ENCODE data around the gene SHISA8.

SHISA8 gene

DNA sequence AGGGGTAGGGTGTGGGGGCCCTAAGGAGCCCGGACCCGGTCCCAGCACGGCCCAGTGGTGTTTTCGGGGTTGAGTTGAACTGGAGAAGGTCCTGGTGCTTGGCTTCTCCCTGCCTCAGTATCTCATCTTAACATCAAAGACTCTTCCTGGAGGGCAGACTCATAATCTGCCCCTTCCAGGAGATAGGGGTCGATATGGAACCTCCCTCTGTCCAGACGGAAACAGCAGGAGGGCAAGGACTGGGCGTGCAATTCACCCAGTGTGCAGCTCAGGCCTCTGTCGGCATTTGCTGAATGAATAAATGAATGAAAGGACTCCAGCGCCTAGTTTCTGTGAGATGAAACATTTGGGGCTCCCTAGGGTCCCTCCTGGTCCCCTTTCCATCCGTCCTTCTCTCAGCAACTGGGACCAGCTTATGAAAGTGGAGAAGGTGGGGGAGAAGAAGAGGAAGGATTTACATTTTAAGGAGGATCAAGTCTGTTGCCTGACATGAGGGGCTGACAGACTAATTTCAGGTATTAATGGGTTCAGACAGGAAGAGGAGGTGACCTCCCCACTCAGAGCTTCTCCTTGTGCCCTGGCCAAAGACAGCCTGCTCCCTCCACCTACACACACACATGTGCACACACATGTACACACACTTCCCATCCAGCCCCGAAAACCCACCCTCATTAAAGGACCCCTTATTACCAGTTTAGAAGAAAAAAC, 1.1 kb upstream of the SHISA8 start:
- CTCF ChIA-PET: interaction anchor here (0.7 to 1.4 kb wide), 3 partner anchors 10 to 219 kb away, joined by 3 to 6 read pairs (median 4); no protein-coding TSS in a partner anchor
- no peak for TF ChIP-seq BHLHE40 (IDR thresholded peaks at IDR 0.05; ENCODE audit: borderline replicate concordance)
- TF ChIP-seq ARNT (IDR thresholded peaks at IDR 0.05): no peak
- no peak for TF ChIP-seq ZNF384 (IDR thresholded peaks at IDR 0.05)
- TF ChIP-seq FOXA1 (IDR thresholded peaks at IDR 0.05): no peak
- no peak for TF ChIP-seq FOXM1 (IDR thresholded peaks at IDR 0.05; ENCODE audit: borderline replicate concordance)
- no peak for TF ChIP-seq SUZ12 (IDR thresholded peaks at IDR 0.05)
- no peak for TF ChIP-seq HDGF (IDR thresholded peaks at IDR 0.05; ENCODE audit: borderline replicate concordance)
- TF ChIP-seq LEF1 (IDR thresholded peaks at IDR 0.05; ENCODE audit: borderline replicate concordance): no peak
- TF ChIP-seq NFRKB (IDR thresholded peaks at IDR 0.05): no peak
- no peak for TF ChIP-seq FOXK2 (IDR thresholded peaks at IDR 0.05)
- TF ChIP-seq CTBP1 (IDR thresholded peaks at IDR 0.05; ENCODE audit: borderline replicate concordance): no peak
- no peak for TF ChIP-seq SP1 (IDR thresholded peaks at IDR 0.05)
- no peak for TF ChIP-seq L3MBTL2 (conservative IDR thresholded peaks at IDR 0.05)
- TF ChIP-seq, protein P1, sequence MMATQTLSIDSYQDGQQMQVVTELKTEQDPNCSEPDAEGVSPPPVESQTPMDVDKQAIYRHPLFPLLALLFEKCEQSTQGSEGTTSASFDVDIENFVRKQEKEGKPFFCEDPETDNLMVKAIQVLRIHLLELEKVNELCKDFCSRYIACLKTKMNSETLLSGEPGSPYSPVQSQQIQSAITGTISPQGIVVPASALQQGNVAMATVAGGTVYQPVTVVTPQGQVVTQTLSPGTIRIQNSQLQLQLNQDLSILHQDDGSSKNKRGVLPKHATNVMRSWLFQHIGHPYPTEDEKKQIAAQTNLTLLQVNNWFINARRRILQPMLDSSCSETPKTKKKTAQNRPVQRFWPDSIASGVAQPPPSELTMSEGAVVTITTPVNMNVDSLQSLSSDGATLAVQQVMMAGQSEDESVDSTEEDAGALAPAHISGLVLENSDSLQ (IDR thresholded peaks at IDR 0.05): no peak
- no peak for TF ChIP-seq TARDBP (IDR thresholded peaks at IDR 0.05)
- TF ChIP-seq ELF4 (IDR thresholded peaks at IDR 0.05): no peak
- DNase-seq (ENCODE audit: extremely low spot score): no peak
- POLR2A ChIA-PET: interaction anchor here (1.3 kb wide), 1 partner anchor 31 kb away, joined by 3 read pairs; the partner anchor contains the start of gene CENPM

DNA sequence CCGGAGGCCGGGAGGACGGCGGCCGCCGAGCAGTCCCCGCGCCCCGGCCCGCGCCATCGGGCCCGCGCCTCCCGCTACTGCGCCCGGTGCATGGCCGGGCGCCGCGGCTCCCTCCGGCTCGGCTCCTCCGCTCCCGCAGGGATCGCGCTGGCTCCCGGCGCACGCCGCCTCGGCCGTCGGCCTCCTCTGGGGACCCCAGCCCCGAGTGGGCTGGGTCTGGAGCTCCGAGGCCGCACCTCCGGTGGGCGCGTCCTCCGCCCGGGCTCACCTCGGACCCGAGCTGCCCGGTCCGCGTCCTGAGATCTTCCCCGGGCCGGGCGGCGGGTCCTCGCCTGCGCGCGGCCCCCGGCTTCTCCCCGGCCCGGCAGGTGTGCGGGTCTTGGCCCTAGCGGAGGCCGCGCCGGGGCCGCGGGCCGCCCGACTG, 251 bp downstream of the SHISA8 start:
- ChIA-PET POLR2A (interaction anchor here (1.0 to 1.1 kb wide), 2 partner anchors 9 to 52 kb away, joined by 3 to 4 read pairs; no protein-coding TSS in a partner anchor), CTCF (interaction anchor here (0.7 to 1.0 kb wide), 2 partner anchors 11 to 218 kb away, joined by 3 read pairs; no protein-coding TSS in a partner anchor)
- no peak for TF ChIP-seq SP1 (IDR thresholded peaks at IDR 0.05)
- no peak for TF ChIP-seq HDGF (IDR thresholded peaks at IDR 0.05; ENCODE audit: borderline replicate concordance)
- no peak for TF ChIP-seq FOXA1 (IDR thresholded peaks at IDR 0.05)
- TF ChIP-seq TARDBP (IDR thresholded peaks at IDR 0.05): no peak
- no peak for TF ChIP-seq NFRKB (IDR thresholded peaks at IDR 0.05)
- no peak for TF ChIP-seq ARNT (IDR thresholded peaks at IDR 0.05)
- no peak for TF ChIP-seq CTBP1 (IDR thresholded peaks at IDR 0.05; ENCODE audit: borderline replicate concordance)
- no peak for TF ChIP-seq LEF1 (IDR thresholded peaks at IDR 0.05; ENCODE audit: borderline replicate concordance)
- TF ChIP-seq, protein P1 (IDR thresholded peaks at IDR 0.05): no peak
- TF ChIP-seq FOXM1 (IDR thresholded peaks at IDR 0.05; ENCODE audit: borderline replicate concordance): no peak
- no peak for TF ChIP-seq ZNF384 (IDR thresholded peaks at IDR 0.05)
- no peak for TF ChIP-seq BHLHE40 (IDR thresholded peaks at IDR 0.05; ENCODE audit: borderline replicate concordance)
- TF ChIP-seq L3MBTL2 (conservative IDR thresholded peaks at IDR 0.05): no peak
- no peak for TF ChIP-seq FOXK2 (IDR thresholded peaks at IDR 0.05)
- no peak for TF ChIP-seq ELF4 (IDR thresholded peaks at IDR 0.05)
- TF ChIP-seq SUZ12 (IDR thresholded peaks at IDR 0.05): no peak
- peak; percentile 45 for DNase-seq (ENCODE audit: extremely low spot score)

DNA sequence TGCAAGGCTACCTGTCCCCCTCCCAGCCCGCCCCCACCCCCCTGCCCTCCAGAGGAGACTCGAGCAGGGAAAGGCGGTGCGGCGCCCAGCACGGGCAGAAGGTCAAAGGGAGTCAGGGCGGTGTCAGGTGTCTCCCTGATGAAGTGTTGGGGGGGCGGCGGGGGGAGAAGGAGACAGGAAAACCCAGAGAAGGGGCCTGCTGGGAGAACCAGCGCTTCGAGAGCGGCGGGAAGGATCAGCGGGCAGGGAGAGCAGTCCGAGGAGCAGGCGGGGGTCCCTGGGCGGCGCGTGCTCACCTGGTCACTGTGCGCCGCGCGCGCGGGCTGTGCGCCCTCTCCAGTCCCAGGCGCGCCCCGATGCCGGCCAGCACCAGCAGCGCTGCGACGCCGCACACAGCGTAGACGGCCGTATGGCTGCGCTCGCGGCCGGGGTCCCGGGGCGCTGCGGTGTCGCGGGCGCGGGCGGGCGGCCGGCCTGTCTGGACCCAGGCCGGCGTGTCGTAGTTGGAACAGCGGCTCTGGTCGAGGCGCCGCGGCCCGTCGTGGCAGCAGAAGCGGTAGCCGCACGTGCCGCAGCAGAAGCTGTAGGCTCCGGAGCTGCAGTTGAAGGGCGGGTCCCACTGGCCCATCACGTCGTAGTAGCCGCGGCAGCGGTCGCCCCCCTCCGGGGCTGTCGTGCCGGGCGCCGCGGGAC, 886 bp downstream of the SHISA8 start:
- no peak for TF ChIP-seq SUZ12 (IDR thresholded peaks at IDR 0.05)
- TF ChIP-seq HDGF (IDR thresholded peaks at IDR 0.05; ENCODE audit: borderline replicate concordance): no peak
- TF ChIP-seq, protein P1 (IDR thresholded peaks at IDR 0.05): no peak
- CTCF ChIA-PET: interaction anchor here (0.7 to 1.0 kb wide), 2 partner anchors 12 to 217 kb away, joined by 3 read pairs; no protein-coding TSS in a partner anchor
- no peak for DNase-seq (ENCODE audit: extremely low spot score)
- POLR2A ChIA-PET: interaction anchor here (1.0 to 1.5 kb wide), 3 partner anchors 9 to 51 kb away, joined by 3 to 4 read pairs (median 4); partner anchors contain the start of gene CENPM

DNA sequence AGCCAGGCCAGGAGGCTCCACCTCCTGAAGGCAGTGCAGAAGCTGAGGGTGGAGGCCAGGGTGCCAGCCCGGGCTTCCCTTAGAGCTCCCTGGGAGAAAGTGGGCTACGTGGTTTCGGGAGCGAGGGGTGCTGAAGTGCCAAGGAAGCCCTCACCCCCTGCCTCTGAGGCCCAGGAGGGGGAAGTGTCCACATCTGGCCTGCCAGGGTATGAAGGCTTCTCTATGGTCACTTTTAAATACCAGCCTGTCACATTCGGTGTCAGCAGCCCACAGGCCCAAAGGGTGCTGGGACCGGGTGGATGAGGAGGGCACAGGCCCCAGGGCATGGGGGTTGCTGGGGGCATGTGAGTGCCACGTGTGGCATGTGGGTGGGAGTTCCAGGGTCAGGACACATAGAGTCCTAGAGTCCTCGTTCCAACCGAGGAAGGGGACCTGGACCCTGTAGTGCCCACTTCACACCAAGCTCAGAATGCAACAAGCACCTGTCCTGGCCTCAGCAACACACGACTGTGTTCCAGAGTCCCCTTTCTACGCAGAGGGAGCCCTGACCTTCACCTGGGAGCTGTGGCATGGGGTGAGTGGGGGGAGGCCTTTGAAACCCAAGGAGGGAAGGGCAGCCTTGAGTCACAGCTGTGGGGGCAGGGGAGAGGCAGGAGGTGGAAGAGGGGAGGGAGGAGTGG, 1.7 kb downstream of the SHISA8 start:
- POLR2A ChIA-PET: interaction anchor here (1.5 kb wide), 1 partner anchor 33 kb away, joined by 4 read pairs; the partner anchor contains the start of gene CENPM
- TF ChIP-seq CTBP1 (IDR thresholded peaks at IDR 0.05; ENCODE audit: borderline replicate concordance): no peak
- no peak for TF ChIP-seq L3MBTL2 (conservative IDR thresholded peaks at IDR 0.05)
- no peak for DNase-seq (ENCODE audit: extremely low spot score)
- CTCF ChIA-PET: interaction anchor here (1.0 kb wide), 1 partner anchor 13 kb away, joined by 4 read pairs; no protein-coding TSS in a partner anchor

DNA sequence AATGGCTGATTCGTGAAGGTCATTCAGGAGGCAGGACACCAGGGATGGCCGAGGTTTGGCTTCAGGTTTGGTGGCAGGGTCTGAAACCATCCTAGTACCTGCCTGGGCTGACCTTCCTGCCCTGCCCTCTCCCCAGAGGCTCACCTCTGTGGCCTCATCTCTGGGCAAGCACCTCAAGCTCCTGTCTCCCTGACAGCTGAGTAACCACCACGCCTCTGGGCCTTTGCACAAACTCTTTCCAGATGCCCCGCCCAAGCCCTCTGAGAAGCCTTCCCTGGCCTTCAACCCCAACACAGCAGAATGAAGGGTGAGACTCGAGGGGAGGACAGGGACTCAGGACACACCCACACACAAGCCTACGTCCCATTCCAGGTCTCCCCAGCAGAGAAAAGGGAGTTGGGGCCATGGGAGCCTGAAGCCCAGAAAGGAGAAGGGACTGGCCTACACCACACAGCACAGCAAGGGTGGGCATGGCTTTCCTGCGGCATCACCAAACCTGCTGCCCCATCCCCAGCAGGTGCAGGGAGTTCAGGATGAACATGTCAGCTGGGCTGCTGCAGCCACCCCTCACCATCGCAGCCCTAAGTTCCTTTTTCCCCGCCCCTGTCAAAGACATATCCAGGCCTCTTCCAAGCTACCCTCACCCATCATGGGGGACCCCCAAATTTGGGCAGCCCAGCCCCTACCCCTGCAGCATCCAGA, 2.4 kb downstream of the SHISA8 start:
- ChIA-PET CTCF (interaction anchor here (0.8 to 1.0 kb wide), 2 partner anchors 13 kb away, joined by 4 read pairs; no protein-coding TSS in a partner anchor), POLR2A (interaction anchor here (1.5 kb wide), 1 partner anchor 34 kb away, joined by 4 read pairs; the partner anchor contains the start of gene CENPM)
- DNase-seq (ENCODE audit: extremely low spot score): no peak
- TF ChIP-seq ELF4 (IDR thresholded peaks at IDR 0.05) (no peak), NFRKB (IDR thresholded peaks at IDR 0.05) (no peak), LEF1 (IDR thresholded peaks at IDR 0.05; ENCODE audit: borderline replicate concordance) (no peak), HDGF (IDR thresholded peaks at IDR 0.05; ENCODE audit: borderline replicate concordance) (no peak), SP1 (IDR thresholded peaks at IDR 0.05) (no peak), L3MBTL2 (conservative IDR thresholded peaks at IDR 0.05) (no peak)

Data from HEK293T (cell line).